ENCODE measurements around the gene FBN2.

DNA sequence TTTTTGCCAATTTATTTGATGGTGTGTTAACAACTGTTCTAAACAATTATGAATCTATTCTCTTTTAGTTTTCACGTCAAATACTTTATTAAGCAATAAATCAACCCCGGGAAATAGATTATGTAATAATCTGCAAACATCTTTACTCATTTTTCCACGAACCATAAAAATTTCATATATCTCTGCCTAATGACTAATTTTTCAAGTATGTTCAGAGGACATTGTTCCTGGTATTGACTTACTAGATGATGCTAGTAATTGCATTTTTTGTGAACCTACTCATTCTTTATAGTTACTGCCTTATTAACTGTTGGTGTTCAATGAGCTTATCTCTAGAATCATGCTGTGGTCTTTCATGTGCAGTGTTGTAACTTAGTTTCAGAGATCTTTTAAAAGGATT lies 41.0 kb upstream of the FBN2 start:
- TF ChIP-seq, protein P1, sequence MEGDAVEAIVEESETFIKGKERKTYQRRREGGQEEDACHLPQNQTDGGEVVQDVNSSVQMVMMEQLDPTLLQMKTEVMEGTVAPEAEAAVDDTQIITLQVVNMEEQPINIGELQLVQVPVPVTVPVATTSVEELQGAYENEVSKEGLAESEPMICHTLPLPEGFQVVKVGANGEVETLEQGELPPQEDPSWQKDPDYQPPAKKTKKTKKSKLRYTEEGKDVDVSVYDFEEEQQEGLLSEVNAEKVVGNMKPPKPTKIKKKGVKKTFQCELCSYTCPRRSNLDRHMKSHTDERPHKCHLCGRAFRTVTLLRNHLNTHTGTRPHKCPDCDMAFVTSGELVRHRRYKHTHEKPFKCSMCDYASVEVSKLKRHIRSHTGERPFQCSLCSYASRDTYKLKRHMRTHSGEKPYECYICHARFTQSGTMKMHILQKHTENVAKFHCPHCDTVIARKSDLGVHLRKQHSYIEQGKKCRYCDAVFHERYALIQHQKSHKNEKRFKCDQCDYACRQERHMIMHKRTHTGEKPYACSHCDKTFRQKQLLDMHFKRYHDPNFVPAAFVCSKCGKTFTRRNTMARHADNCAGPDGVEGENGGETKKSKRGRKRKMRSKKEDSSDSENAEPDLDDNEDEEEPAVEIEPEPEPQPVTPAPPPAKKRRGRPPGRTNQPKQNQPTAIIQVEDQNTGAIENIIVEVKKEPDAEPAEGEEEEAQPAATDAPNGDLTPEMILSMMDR (IDR thresholded peaks at IDR 0.05), result no peak
- no peak for TF ChIP-seq POLR2A (IDR thresholded peaks at IDR 0.05)
